Ovary (tissue), 9 donors: ENCODE results near the gene TRABD2B. TPM values are rescaled to one million over a fixed set of nuclear protein-coding genes. Genes with fewer than 3 reads are reported as not detected.

Source experiments
- DNase-seq, 5 donors: peaks; one replicate each; pipeline ENCODE4 v3.0.0-alpha.2; 2019 to 2020
- H3K27ac ChIP-seq, 2 donors: fragments of 200-600 bp; one replicate each; pipeline versions ENCODE4 v1.5.1 to v1.8.0; 2019 to 2022
- H3K27me3 ChIP-seq: fragments of 200-600 bp; one replicate; pipeline ENCODE4 v1.8.0; 2022
- H3K36me3 ChIP-seq: fragments of 200-600 bp; sonication (generic); one replicate; pipeline ENCODE4 v1.5.1; 2019
- H3K4me1 ChIP-seq: one replicate; pipeline ENCODE4 v1.8.1; 2013; ENCODE audit warnings: mild to moderate bottlenecking, moderate library complexity; ENCODE audit not compliant: insufficient read depth
- H3K4me3 ChIP-seq: fragments of 200-600 bp; sonication (generic); one replicate; pipeline ENCODE4 v1.5.1; 2017
- H3K9me3 ChIP-seq, 2 donors: fragments of 200-600 bp in 1 of 2; sonication (generic) in 1 of 2; one replicate each; pipeline versions ENCODE4 v1.5.1 to v1.8.1; 2013 to 2019; ENCODE audit warnings: mild to moderate bottlenecking in 1 of 2, moderate library complexity in 1 of 2
- EP300 ChIP-seq: sonication (generic); formaldehyde crosslinking; IDR thresholded peaks from one replicate; pipeline ENCODE4 v1.6.1; 2017; ENCODE audit warnings: antibody characterized with exemption
- POLR2A ChIP-seq: fragments of 450-650 bp; IDR thresholded peaks from one replicate; pipeline ENCODE4 v1.6.1; 2017; ENCODE audit warnings: antibody characterized with exemption, mild to moderate bottlenecking, moderate library complexity
- WGBS, 3 donors: extraction: QIAGEN DNeasy Blood & Tissue Kit in 1 of 3; methylation state at CpG; one replicate each; pipeline versions ENCODE4 v1.1.5 to v1.1.7; 2013 to 2017; 5-methylcytosine and 5-hydroxymethylcytosine counted together
- intact Hi-C, 4 donors: fragments of 100-400 bp; cut with DNase I; formaldehyde crosslinking; loops; one replicate each; pipeline versions ENCODE4 v1.11.0 to v1.15.1; 2022 to 2023
- polyA plus RNA-seq, 2 donors: library from polyadenylated mRNA; stranded (reverse); fragments of 200-250 nt in 1 of 2; fragments of 350-450 nt in 1 of 2; fragmentation: Illumina TruSeq in 1 of 2; extraction: RNeasy Lipid Tissue Mini Kit (QIAGEN cat#74804) in 1 of 2; gene quantifications; one replicate each; pipeline ENCODE4 v1.2.3, GENCODE V29; 2013 to 2014
- total RNA-seq, 7 donors: library from RNA; depleted of rRNA in 2 of 7; stranded (reverse); fragments of >200 nt in 2 of 7; fragmentation: NEBNext Ultra II Directional in 3 of 7; extraction: Animal tissue kit (Norgen Biotek cat#: 25700) in 3 of 7; gene quantifications; one replicate each; pipeline versions ENCODE4 v1.1.0 to v1.2.4, GENCODE V29; 2016 to 2023
- TF ChIP-seq, protein P1 (sequence below), 3 donors: fragments of 450-650 bp in 2 of 3; fragments of 200-600 bp in 1 of 3; IDR thresholded peaks; one replicate each; pipeline versions ENCODE4 v1.5.1 to v1.8.0; 2016 to 2022; ENCODE audit warnings: antibody characterized with exemption in 3 of 3, mild to moderate bottlenecking in 1 of 3
- donor health status: DM: no; HTN: no; CAD: no; lungs with moderate emphysema.
- donor health status: DM: no; HTN: no; CAD: no.
- donor health status: Bipolar disorder and iron deficiency.
- donor health status: DM: yes; HTN: yes; CAD: no.
- donor health status: DM: no; HTN: no; CAD: no.
- donor health status: DM: yes; HTN: yes; CAD: no.

The TRABD2B gene
- total and polyA plus RNA-seq, 9 donors = 0.18 to 1.6 (median 0.52) TPM

DNA sequence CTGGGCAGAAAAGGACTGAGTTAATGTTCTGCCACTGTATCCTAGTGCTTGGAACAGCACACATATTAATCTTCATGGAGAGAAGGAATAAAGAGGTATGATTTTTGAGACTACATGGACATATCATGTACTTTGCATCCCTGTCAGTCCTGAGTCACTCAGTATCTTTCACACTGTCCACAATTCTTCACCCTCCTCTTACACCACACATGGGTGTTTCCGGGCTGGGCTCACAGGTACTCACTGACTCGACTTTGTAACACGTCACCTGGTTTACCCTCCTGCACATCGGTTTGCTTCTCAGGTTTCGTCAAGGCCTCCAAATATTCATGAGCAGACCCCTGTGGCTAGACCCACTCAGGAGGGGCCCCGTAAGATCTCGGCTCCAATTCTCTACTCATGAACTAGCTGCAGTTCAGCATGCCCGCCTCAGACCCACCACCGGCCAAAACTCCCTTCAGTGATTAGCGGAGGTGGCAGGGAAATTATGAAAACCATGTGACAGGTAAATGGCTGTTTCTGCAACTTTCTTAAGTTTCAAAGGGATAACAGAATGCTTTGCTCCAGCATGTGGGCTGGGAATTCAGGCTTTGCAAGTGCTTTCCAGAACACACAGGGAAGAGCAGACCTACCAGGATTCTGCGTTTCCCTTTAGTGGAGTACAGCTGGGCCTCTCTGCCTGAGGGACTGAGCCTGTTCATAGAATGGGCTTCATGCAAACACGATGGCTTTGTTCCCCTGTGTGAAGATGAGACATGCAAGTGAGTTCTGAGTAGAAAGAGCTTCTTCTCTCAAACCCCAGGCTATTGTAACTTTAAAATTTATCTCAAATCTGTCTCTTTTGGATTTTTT is 31.3 kb upstream of the TRABD2B start:
- Histone ChIP-seq H3K27ac (no peak overlapping the region), H3K9me3 (no peaks in the 10 kb centered on the region), H3K27me3 (no peaks in the 10 kb centered on the region), H3K36me3 (no peaks in the 10 kb centered on the region), H3K4me1 (no peaks in the 10 kb centered on the region), H3K4me3 (no peak overlapping the region)
- DNase-seq = no peak
- TF ChIP-seq POLR2A (no peak), EP300 (no peak)
- TF ChIP-seq, protein P1, sequence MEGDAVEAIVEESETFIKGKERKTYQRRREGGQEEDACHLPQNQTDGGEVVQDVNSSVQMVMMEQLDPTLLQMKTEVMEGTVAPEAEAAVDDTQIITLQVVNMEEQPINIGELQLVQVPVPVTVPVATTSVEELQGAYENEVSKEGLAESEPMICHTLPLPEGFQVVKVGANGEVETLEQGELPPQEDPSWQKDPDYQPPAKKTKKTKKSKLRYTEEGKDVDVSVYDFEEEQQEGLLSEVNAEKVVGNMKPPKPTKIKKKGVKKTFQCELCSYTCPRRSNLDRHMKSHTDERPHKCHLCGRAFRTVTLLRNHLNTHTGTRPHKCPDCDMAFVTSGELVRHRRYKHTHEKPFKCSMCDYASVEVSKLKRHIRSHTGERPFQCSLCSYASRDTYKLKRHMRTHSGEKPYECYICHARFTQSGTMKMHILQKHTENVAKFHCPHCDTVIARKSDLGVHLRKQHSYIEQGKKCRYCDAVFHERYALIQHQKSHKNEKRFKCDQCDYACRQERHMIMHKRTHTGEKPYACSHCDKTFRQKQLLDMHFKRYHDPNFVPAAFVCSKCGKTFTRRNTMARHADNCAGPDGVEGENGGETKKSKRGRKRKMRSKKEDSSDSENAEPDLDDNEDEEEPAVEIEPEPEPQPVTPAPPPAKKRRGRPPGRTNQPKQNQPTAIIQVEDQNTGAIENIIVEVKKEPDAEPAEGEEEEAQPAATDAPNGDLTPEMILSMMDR (IDR thresholded peaks at IDR 0.05) = no peak
- intact Hi-C loops = no loop called here
- WGBS, 3 donors = 87 to 90% (median 87%) methylated on average over 12 of the region's 12 CpGs

DNA sequence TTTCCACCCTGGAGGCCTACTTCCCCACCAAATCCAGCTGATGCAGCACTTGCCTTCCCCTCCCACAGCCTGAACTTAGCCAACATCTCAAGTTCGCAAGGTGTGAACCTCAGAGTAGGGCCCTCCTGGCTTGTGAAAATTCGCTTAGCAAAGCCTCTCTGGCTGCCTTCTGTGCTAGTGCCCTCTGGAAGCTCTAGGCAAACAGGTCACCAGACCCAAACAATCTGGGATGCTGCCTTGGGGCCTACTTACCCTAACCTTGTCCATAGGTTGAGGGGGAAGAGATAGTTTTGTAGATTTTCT is 30.3 kb upstream of the TRABD2B start:
- H3K27ac ChIP-seq = no peak overlapping the region
- no peaks in the 10 kb centered on the region for H3K9me3 ChIP-seq
- no peak for DNase-seq
- H3K4me1 ChIP-seq = no peaks in the 10 kb centered on the region
- intact Hi-C loops = no loop called here
- H3K36me3 ChIP-seq = no peaks in the 10 kb centered on the region
- 94 to 98% (median 96%) methylated on average over 2 of the region's 2 CpGs for WGBS, 3 donors
- no peak for TF ChIP-seq EP300
- no peak for TF ChIP-seq POLR2A
- TF ChIP-seq, protein P1 (IDR thresholded peaks at IDR 0.05) = no peak
- H3K27me3 ChIP-seq = no peaks in the 10 kb centered on the region
- H3K4me3 ChIP-seq = no peak overlapping the region

DNA sequence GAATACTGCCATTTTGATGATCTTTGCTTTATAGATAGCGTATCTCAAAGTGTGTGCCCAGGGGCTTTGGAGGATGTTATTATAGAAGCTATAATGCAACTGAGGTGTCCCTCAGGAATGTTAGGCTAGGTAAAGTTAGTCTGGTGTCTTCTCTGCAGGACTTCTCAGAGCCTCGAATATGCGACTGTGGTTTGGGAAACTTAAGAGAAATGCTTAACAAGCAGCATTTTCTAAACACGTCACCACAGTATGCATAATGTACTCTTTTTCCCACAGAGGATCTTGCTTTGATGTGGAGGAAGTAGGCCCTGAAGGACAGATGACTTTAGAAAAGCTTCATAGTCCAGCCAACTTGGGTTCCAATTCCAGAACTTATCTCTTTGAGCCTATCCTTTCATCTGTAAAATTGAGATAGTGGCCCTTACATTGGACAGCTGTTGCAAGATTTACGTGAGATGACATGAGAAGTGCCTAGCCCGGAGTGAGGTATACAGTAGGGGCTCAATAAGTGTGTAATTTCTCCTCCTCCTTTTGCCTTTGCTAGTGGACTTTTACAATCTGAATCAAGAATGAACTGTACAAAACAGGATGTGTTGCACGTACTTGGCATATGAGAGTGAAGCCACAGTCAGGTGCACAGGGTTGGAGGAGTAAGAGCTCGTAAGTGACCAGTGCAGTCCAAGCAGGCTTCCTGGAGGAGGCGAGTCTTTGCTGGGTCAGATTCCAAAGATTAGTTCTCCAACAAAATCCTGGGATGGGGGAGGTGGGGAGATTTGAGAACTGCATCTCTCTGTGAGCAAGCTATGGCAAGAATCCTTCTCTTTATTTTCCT is 29.7 kb upstream of the TRABD2B start:
- Histone ChIP-seq H3K27ac (no peak overlapping the region), H3K4me3 (no peak overlapping the region), H3K36me3 (no peaks in the 10 kb centered on the region), H3K9me3 (no peaks in the 10 kb centered on the region), H3K27me3 (no peaks in the 10 kb centered on the region), H3K4me1 (no peaks in the 10 kb centered on the region)
- TF ChIP-seq EP300 (no peak), POLR2A (no peak)
- TF ChIP-seq, protein P1 (IDR thresholded peaks at IDR 0.05) = no peak
- intact Hi-C loops = no loop called here
- DNase-seq = no peak
- WGBS, 3 donors = 87 to 94% (median 93%) methylated on average over 9 of the region's 9 CpGs

DNA sequence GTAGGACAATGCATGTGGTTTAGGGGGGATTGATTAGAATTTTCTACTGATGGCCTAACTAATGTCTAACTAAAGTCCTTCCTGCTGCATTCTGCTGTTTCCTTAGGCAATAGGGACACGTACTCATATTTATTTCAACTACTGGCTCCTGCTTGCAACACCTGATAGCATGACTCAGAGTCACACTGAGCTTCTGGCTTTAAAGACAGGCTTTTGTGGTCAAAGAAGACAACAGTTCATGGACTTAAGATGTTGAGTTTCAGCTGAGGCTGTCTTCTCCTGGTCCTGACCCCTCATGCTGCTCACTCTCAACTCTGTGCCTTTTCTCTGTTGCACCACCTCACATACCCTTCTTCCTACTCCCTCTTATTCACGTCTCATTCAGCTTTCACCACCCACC is 29.1 kb upstream of the TRABD2B start:
- intact Hi-C loops = no loop called here
- no peaks in the 10 kb centered on the region for H3K4me1 ChIP-seq
- WGBS, 3 donors = 67 to 76% (median 73%) methylated on average over 2 of the region's 2 CpGs
- H3K27me3 ChIP-seq = no peaks in the 10 kb centered on the region
- H3K4me3 ChIP-seq = no peak overlapping the region
- no peaks in the 10 kb centered on the region for H3K36me3 ChIP-seq
- no peak overlapping the region for H3K27ac ChIP-seq
- DNase-seq = no peak
- no peaks in the 10 kb centered on the region for H3K9me3 ChIP-seq
- TF ChIP-seq, protein P1 (IDR thresholded peaks at IDR 0.05) = no peak
- TF ChIP-seq EP300 = no peak
- TF ChIP-seq POLR2A = no peak
